GM19238 (cell line): ENCODE measurements around the gene PHLDA3.
"Not testable (repeated sequence)": the region's sequence is repeated elsewhere in the genome, so short reads cannot be mapped to it uniquely, and the experiment has no call there.

Source experiments
- DNase-seq: peaks from one replicate; pipeline ENCODE4 v3.0.0; 2011; ENCODE audit warnings: low spot score; ENCODE audit not compliant: insufficient read length

PHLDA3 gene

DNA sequence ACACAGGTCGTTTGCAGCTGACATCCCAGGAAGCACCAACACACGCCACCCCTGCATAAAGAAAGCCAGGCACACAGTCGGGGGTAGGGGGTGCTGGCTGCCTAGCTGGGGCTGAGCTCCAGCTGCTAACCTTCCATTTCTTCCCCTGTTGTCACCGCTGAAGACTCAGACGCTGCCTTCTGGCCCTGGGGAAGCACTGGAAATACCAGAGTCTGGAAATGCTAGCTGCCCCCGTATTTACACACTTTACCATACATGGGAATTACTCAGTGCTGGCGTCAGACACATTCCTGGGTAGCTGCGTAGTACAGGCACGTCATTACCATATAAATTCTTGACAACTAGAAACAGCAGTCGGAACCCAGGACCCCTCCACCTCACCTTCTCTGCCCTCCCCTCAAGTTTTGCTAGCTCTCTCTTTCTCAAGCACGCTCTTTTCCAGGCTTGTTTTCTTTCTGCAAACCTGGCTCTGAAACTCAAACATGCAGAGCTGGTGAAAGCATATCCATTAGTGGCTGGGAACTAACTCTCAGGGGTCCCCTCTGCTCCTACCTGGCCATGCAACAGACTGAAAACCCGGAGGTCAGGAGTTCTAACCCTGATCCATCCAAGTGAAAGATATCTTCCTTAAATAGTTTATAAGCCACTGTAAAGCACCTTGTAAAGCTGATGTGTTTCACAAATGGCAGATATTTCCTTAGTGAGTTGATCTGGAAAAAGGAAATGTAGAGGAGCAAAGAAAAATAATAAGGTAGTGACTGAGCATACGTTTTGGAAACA is 34.6 kb upstream of the PHLDA3 start:
- DNase-seq = no peak

DNA sequence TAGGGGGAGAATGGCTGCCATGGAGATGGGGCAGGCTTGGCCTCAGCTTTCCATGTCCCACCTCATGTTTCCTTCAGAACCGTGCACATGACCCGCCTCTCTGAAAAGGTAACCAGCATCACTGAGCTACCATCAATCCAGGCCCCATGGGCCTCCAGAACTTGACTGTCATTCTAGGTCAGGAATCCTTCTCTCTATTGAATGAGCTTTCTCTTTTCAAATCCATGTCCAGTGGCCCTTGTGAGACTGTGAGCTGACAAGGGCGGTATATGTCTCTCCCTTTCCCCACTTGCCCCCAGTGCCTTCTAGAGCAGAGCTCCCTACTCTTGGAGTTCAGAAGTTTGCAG is 33.5 kb upstream of the PHLDA3 start:
- no peak for DNase-seq

DNA sequence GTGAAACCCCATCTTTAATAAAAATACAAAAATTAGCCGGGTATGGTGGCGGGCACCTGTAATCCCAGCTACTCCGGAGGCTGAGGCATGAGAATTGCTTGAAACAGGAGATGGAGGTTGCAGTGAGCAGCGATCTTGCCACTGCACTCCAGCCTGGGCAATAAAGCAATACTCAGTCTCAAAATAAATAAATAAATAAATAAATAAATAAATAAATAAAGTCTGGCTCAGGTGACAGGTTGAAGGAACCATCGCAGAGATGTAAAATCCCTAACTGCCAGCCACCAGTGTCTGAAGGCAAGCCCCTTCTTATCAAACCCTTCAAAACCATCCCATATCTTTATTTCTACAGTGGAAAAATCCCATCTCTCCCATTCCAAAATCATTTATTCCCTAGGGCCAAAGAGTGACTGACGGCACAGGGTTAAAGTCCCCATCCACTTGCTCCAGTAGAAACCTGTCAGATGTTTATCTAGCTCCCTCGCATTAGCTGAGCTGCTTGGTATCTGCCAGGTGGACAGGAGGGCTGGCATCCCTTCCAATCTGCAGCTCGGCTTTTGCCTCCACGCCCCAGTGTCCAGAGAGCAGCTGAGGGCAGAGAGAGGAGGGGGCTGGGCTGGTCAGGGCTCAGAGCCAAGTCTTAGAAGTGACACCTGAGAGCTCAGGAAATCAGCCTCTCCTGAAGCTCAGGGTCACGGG is 33.0 kb upstream of the PHLDA3 start:
- DNase-seq = no peak

DNA sequence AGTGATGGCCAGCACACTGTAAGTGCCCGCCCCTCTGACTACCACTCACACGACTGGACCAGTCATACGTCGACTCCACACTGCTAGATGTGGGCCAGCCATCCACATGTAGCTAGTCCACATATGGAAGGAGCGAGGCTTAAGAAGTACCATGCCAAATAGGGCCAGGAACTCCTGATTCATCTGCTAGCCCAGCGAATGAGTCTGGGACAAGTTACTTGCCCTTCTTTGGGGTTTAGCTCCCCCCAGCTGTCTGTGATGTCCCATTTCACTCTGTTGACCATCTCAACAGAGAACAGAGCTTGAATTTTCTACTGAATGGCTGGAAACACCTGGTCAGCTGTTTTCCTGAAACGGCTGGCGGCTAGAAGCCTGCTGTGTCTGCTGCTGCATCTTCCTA is 32.2 kb upstream of the PHLDA3 start:
- DNase-seq = no peak

DNA sequence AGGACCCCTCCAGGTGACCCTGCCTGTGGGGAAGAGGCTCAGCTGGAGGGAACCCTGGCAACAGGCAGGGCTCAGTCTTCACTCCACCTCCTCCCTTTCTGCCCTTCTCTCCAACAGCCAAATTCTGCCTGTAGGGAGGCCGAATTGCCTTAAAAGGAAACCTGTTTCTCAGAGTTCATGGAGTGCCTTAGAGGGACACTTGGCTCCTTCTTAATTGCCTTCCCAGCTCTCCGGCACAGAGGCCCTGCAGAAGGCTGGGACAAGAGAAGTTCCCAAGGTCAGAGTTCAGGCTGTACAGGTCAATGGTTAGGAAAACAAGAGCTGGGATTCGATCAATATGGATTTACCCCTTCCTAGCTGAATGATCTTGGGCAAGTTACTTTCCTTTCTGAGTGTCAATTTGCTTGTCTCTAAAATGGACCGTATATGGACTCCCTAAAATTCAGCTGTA is 31.7 kb upstream of the PHLDA3 start:
- DNase-seq = no peak

DNA sequence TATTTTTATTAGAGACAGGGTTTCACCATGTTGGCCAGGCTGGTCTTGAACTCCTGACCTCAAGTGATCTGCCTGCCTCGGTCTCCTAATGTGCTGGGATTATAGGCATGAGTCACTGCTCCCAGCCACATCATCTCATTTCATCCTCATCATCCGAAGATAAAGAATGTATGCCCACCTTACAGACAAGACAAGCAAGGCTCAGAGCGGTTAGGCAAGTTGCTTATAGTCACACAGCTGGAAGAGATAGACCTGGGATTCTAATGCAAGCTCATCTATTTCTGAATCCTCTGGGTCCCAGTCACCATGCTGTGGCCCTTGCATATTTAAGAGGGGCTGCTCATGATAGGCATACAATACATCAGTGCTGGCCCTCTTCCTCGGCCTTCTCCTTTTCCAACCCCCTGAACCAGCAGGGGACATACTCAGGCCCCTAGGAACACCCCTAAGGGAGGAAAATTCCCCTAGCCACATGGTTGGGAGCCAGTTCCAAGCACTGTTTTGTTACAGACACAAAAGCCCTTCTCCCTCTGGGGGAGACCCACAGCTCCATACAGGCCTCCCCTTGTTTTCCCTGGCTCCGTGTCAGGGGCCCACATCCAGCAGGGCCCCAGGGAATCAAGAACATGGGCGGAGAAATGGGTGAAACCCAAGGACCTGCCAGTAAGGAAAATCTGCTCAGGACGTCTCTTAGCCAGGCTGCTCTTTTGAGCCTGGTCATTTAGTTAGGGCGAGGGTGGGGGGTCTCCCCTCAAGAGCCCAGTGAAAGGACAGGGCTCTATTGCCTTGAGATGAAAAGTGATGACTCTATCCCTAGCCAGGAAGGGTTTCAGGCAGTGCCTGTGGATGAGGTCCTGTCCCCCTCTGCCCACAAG is 31.0 kb upstream of the PHLDA3 start:
- no peak for DNase-seq

DNA sequence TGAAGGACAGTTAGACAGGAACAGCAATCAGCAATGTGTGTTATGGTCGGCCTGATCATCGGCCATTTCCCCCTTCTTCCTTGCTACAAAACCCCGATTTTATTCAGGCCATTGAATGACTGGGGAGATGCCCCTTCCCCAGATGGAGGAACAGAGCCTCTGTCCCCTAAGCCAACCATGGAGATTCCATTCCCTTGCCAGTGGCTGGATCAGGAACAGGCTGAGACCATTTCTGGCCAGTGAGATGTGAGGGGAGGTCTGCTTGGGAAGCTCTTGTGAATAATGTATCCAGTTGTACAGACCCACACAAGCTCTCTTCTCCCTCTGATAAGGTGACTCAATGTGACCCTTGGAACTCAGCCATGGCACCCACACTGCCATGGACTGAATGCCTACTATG is 30.2 kb upstream of the PHLDA3 start:
- no peak for DNase-seq

DNA sequence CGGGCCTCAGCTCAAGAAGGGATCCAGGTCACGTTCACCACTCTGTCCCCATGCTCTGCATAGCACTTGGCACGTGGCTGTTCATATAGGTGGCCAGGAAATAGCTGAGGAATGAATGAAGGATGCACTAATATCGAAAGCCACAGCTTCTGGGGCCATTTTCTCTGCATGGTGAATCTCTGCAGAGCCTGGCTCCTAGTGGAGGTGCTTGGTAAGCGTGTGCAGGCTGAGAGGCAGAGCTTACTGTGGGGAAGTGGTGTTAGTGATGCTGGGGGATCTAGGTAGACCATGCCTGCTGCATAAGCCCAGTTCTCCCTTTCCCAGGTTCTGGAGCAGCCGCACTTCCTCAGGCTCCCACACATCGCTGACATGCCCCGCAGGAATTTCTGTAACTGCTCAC is 29.6 kb upstream of the PHLDA3 start:
- DNase-seq = no peak

DNA sequence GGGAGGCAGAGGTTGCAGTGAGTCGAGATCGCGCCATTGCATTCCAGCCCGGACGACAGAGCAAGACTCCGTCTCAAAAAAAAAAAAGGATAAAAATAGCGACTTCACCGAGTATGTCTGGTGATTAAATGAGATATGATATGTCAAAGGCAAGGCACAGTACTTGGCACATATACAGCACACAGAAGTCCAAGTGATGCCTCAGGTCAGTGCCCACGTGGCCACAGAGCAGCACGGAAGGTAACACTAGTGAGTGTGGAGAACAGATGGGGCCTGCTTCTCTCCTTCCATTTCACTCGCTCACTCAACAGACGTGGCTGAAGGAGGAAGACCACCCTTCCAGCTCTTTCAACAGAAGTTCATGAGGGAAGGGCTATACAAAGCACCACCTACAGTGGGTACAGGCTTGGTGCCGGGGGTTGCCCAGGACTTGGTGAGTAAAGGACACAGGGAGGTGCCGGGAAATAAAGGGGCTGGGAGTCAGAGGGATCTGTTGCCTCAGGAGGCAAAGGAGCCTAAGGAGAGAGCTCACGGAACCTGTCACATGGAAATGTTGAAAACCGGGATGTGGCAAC is 29.0 kb upstream of the PHLDA3 start:
- no peak for DNase-seq

DNA sequence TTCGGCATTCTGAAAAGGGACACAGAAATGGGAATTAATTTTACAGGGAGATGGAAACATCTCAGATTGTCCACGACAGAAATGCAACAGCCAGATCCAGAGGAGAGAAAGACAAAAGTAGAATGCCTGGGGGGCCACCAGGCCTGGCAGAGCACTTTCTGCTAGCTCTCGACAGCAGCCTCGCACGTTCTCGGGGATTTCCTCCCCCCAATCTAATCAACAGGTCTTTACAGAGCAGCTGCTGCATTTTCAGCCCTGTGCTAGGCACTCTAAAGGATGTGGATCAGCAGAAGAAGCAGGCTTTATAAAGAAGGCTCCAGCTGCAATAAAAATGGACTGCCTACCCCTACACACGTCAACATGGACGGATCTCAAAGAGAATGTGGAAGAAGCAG is 27.3 kb upstream of the PHLDA3 start:
- DNase-seq = no peak

DNA sequence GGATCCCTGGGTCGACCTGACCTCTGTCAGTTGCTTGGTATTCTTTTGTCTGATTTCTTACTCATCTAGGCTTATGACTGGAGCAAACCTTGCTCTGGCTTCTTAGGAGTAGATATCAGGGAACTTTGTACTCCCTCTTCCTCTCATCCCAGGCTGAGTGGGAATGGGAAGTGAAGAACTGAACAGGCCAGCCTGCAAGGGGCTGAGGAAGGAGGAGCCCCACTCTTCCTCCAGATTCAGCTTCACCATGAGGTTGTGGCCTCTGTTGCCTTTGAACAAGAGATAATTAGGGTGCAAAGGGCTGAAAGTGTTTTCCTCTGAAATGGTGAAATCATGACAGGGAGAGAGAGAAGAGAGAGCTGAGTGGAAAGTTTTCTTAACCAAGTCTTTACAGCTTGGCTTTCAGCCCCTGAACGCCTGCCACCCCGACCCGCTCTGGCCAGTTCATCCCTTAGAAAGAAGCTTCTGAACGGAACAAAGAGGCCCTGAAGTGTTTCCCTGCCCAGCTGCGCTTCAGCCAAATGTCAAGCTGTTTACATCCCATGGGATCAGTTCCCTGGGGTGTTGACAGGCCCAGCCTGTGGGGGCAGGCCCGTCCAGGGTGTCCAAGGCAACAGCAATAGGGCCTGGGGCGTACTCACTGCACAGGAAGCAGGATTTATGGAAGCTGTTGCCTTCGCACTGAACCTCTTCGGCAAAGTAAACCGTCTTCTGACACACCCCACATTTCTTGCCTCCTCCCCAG is 26.7 kb upstream of the PHLDA3 start:
- DNase-seq = no peak

DNA sequence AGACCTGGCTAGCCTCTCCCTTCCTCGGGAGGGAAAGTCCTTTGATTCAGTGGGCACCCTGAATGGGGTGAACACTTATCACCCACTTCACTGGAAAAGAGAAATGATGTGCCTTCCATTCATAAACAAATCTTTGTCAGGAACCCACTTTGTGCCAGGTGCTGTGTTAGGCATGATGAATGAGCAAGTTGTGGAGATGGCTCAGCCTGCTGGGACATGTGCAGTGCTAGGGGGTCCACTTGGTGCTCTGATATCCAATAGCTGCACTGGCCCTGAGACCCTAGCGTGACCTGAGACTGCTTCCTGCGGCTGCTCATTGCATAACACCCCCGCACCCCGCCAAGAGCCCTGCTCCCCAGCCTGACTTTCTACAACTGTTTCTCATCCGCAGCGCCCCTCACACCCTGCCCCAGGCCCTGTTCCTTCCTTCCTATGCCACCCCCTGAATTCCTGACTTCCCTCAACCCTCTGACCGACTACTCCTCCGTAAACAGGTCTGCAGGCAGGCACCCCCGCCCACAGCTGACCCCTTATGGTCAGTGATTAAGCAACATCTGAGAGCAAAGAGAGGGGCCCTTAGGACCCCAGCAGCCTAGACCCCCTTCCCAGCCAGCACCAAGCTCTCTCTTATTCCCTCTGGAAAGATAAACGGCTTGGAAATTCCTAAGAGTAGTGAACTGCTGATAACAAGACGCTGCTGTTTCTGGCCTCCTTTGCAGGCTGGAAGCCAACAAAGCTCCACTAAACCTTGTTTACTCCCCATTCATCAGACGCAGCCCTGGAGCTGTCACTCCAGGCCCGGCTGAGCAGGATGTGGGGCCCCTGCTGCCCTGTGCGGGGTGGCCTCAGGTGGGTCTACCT is 25.0 kb upstream of the PHLDA3 start:
- no peak for DNase-seq

DNA sequence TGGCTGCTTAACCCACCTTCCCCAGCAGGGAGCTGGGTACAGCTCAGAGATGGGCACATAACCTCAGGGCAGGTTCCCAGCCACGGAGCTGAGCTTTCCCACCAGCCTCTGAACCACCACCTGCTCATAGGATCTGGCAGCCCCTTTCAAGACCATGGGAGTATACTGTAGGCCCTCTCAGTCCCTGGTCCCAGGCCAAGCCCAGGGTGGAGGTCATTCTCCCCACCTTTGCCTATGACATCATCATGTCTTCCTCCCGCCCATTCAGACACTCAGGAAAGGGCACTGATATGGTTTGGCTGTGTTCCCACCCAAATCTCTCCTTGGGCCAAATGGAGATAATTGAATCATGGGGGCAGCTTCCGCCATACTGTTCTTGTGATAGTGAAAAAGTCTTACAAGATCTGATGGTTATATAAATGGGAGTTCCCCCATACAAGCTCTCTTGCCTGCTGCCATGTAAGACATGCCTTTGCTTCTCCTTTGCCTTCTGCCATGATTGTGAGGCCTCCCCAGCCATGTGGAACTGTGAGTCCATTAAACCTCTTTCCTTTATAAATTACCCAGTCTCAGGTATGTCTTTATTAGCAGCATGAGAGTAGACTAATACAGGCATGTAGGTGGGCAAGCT is 24.2 kb upstream of the PHLDA3 start:
- not testable (repeated sequence) for DNase-seq

DNA sequence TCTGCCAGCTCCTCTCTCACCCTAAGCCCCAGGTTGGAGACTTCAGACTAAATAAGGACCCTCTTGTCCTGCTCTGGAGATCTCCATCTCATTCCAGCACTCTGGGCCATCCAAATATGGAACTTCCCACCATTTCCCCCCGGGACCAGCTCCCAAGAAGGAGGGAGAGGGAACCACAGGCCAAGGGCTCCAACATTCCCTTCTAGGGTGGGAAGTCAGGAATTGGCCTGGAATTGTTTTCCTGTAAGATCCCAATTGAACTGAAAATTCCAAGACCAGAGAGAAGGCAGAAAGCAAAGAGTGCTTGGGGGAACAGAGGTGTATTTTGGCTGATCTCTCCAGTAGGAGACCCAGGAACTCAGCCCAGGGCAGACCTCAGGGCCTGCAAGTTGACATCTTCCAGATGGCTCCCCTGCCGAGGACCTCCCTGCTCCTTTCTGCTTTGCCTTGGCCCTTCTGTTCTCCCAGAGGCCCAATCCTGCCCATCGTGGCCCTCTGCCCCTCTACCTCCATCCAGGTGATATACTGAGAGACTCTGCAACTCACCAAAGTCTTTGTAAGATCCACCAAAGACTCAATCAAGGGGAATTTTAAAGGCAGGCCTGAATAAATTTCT is 23.0 kb upstream of the PHLDA3 start:
- no peak for DNase-seq

DNA sequence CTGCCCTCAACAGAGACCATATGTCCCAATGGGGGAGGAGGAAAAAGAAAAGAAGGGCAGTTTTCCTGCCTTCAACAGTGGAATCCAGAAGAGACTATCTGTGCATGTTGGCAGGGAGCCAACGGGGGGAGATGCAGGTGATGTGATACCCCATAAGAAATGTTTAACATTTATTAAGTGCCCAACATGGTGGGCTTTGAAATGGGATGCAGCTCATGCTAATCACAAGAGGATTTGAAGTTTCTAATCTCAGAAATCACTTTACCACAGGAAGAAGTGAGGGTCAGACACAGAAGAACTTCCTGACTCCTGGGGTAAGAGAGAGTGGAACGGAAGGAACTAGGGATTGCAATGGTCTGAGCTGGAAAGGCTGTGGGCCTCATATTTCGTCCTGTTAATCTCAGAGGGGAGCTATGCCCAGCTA is 21.7 kb upstream of the PHLDA3 start:
- DNase-seq = no peak

DNA sequence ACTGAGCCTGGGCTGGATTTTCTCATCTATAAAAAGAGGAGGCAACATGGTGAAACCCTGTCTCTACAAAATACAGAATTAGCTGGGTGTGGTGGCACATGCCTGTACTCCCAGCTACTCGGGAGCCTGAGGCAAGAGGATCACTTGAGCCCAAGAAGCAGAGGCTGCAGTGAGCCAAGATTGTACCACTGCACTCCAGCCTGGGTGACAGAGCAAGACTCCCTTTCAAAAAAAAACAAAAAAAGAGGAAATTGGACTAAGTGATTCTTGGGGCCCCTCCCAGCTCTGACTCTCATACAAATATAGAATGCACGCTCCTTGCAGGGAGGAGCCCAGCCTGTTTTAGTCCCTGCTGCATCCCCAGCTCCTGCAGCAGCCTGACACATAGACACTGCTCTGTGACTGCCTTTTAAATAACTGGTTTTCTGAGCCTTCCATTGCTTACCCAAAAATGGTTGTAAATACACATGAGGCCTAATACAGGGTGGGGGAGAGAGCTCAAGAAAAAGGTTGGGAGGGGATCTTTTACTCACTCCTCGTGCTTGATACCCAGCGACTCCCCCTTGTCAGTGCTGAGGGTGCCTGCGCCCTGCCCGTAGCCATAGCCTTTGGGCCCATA is 20.8 kb upstream of the PHLDA3 start:
- no peak for DNase-seq

DNA sequence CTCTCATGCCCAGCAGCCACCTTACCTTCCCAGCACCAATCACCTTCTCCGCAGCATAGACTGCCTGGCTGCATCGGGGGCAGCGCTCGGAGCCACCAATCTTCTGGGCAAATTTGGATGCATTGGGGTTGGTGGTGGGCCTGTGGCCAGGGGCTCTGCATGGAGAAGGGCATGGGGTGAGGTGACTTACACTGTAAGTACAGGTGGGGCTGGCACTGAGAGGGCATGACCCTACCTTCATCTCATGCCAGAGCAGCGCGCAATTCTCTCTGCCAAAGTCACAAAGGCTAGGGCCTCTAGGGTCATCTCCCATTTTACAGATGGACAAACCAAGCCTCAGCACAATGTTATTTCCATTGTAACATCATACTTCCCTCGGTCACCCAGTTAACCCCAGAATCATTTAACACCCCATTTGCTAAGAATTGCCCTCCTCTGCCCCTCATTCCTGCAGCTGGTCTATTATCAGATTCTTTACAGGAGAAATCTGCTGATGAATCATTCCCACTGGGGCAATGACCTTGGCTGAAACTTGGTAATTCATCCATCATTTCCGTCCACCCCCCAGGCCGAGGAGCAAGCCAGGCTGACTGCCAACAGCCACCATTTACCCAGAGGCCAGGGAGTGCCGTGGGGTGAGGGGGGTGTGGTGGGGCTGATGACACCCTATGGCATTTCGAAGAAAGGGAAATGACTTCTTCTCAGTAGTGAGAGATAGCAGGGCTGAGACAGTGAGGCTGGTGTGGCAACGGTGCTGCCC is 20.0 kb upstream of the PHLDA3 start:
- DNase-seq = no peak

DNA sequence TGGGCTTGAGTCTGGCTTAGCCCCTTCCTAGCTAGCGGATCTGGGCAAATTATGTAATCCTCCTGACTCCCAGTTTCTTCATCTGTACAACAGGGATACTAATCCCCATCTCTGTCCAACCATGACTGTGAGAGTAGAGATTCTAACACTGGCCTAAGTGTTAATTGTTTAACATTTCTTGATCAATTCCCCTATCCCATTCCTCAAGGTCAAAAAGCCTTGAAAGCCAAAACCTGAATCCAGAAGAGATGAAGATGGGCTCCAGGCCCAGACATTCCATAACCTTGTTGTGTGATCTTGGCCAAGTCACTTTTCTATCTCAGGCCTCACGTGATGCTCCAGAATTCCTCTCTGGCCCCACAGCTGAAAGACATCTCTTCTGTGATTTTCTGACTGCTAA is 18.8 kb upstream of the PHLDA3 start:
- DNase-seq = no peak
